Heart left ventricle (tissue), 16 donors: ENCODE results near the gene FNDC3B. TPM values are rescaled to one million over a fixed set of nuclear protein-coding genes. Genes with fewer than 3 reads are reported as not detected.
"Not testable (repeated sequence)": the region's sequence is repeated elsewhere in the genome, so short reads cannot be mapped to it uniquely, and the experiment has no call there.

Experiments used
- ATAC-seq, 4 donors: fragments of 200-7000 bp; cut with Tn5 transposase; one replicate each; pipeline ENCODE4 v1.9.1; 2020 to 2022; ENCODE audit warnings: moderate library complexity in 4 of 4, mild to moderate bottlenecking in 3 of 4, moderate number of reproducible peaks in 1 of 4
- DNase-seq, 5 donors: peaks; one replicate each; pipeline ENCODE4 v3.0.0-alpha.2; 2020
- H3K27ac ChIP-seq, 12 donors: fragments of 200-600 bp; sonication (generic) in 4 of 12; one replicate each; pipeline versions ENCODE4 v1.5.0 to v1.8.0; 2016 to 2022; ENCODE audit warnings: mild to moderate bottlenecking in 2 of 12
- H3K27me3 ChIP-seq, 9 donors: fragments of 200-600 bp; sonication (generic) in 2 of 9; one replicate each; pipeline versions ENCODE4 v1.5.1 to v1.8.0; 2016 to 2022; ENCODE audit warnings: mild to moderate bottlenecking in 3 of 9
- H3K36me3 ChIP-seq, 9 donors: fragments of 200-600 bp; sonication (generic) in 2 of 9; one replicate each; pipeline versions ENCODE4 v1.5.0 to v1.8.0; 2018 to 2022; ENCODE audit warnings: mild to moderate bottlenecking in 2 of 9
- H3K4me1 ChIP-seq, 12 donors: fragments of 200-600 bp; sonication (generic) in 4 of 12; one replicate each; pipeline versions ENCODE4 v1.5.0 to v1.8.0; 2016 to 2022; ENCODE audit warnings: mild to moderate bottlenecking in 3 of 12
- H3K4me3 ChIP-seq, 12 donors: fragments of 200-600 bp; sonication (generic) in 4 of 12; one replicate each; pipeline versions ENCODE4 v1.5.0 to v1.8.0; 2017 to 2022; ENCODE audit warnings: mild to moderate bottlenecking in 9 of 12, moderate library complexity in 4 of 12
- H3K9me3 ChIP-seq, 12 donors: fragments of 200-600 bp; sonication (generic) in 4 of 12; one replicate each; pipeline versions ENCODE4 v1.5.0 to v1.8.0; 2016 to 2022; ENCODE audit warnings: mild to moderate bottlenecking in 1 of 12
- POLR2A ChIP-seq, 2 donors: fragments of 450-650 bp; IDR thresholded peaks; one replicate each; pipeline ENCODE4 v1.6.1; 2017; ENCODE audit warnings: antibody characterized with exemption in 2 of 2, mild to moderate bottlenecking in 2 of 2, moderate library complexity in 2 of 2
- WGBS, 4 donors: extraction: QIAGEN DNeasy Blood & Tissue Kit in 2 of 4; methylation state at CpG; one replicate each; pipeline versions ENCODE4 v1.1.5 to v1.1.7; 2013 to 2018; 5-methylcytosine and 5-hydroxymethylcytosine counted together
- intact Hi-C, 10 donors: fragments of 100-400 bp; cut with DNase I; formaldehyde crosslinking; loops; one replicate each; pipeline versions ENCODE4 v1.11.1 to v1.14.2; 2022
- polyA plus RNA-seq, 2 donors: library from polyadenylated mRNA; stranded (reverse); fragments of 200-250 nt; gene quantifications; one replicate each; pipeline ENCODE4 v1.2.3, GENCODE V29; 2013
- total RNA-seq, 9 donors: library from RNA; depleted of rRNA in 2 of 9; stranded (reverse); fragments of >200 nt in 2 of 9; fragmentation: NEBNext Ultra II Directional in 3 of 9; extraction: Animal tissue kit (Norgen Biotek cat#: 25700) in 3 of 9; gene quantifications; one replicate each; pipeline versions ENCODE4 v1.1.0 to v1.2.4, GENCODE V29; 2016 to 2023
- TF ChIP-seq, protein P1 (sequence below), 12 donors: fragments of 200-600 bp; sonication (generic) in 4 of 12; IDR thresholded peaks; one replicate each; pipeline versions ENCODE4 v1.5.0 to v1.8.0; 2018 to 2022; ENCODE audit warnings: antibody characterized with exemption in 12 of 12, mild to moderate bottlenecking in 5 of 12
- donor health status: ischemic (EF 13 %, LVEDD 7.1; RV severe dilation, severe dysfunction).
- donor health status: healthy with polysubstance abuse.
- donor health status: DM: no; HTN: yes; CAD: no.
- donor health status: DM: no; HTN: no; CAD: no.
- donor health status: ischemic (EF 25% LVEDD 6.9; RV normal size, moderate dysfunction).
- donor health status: ischemic (EF 25% LVEDD 5.7; RV mildly dilated, moderate dysfunction).
- donor health status: healthy.
- donor health status: DM: yes; HTN: yes; CAD: no.
- donor health status: ischemic (EF 35%, LVEDD 5.7; RV mildly dilated, moderate dysfunction).
- donor health status: nonischemic (EF 11% LVEDD 7.7; RV severe dilation, severe dysfunction).
- donor health status: DM: yes; HTN: yes; CAD: no.
- donor health status: PGD.
- donor health status: ischemic (EF 29% LVEDD 5.4; RV normal size, mild dysfunction).
- donor health status: nonischemic (EF 23%, LVEDD 6.1; RV moderate dilation, normal function).

Gene FNDC3B
- total and polyA plus RNA-seq, 11 donors = 9.4 to 113 (median 68.2) TPM

DNA sequence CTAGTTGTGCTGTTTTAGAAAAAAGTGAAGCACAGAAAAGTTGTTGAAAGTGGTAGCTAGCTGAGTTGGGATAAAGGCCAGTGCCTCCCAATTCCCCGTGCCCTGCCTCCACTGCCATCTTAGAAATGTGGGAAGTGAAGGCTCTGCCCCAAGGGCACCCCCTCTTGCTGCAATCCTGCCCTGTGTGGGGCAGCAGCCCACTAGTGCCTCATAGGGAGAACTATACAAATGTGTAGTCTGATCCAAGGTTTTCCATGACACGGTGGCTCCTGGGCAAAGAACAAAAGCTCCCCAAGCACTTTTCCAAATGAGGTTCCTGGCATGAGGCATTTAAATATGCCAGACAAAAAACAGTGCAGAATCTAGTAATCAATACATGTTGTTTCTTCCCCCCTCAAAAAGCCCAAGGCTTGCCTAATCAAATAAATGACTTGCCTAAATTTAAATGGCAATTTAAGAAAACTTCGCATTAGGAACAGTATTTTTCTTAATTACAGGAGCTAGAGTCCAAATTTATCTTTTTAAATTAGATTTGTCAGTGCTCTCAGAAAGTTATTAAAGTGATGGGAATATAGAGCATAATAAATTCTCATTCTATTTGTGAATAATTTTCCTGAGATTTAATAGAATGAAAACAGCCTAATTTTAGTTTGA, 325.1 kb downstream of the FNDC3B start:
- WGBS, 4 donors = 88 to 91% (median 89%) methylated on average over 3 of the region's 3 CpGs
- H3K27ac ChIP-seq = no peak overlapping the region
- peaks cover 0 to 8% (median 0%) of the 10 kb centered on the region in 12 donors for H3K9me3 ChIP-seq
- TF ChIP-seq, protein P1, sequence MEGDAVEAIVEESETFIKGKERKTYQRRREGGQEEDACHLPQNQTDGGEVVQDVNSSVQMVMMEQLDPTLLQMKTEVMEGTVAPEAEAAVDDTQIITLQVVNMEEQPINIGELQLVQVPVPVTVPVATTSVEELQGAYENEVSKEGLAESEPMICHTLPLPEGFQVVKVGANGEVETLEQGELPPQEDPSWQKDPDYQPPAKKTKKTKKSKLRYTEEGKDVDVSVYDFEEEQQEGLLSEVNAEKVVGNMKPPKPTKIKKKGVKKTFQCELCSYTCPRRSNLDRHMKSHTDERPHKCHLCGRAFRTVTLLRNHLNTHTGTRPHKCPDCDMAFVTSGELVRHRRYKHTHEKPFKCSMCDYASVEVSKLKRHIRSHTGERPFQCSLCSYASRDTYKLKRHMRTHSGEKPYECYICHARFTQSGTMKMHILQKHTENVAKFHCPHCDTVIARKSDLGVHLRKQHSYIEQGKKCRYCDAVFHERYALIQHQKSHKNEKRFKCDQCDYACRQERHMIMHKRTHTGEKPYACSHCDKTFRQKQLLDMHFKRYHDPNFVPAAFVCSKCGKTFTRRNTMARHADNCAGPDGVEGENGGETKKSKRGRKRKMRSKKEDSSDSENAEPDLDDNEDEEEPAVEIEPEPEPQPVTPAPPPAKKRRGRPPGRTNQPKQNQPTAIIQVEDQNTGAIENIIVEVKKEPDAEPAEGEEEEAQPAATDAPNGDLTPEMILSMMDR (IDR thresholded peaks at IDR 0.05) = no peak
- TF ChIP-seq POLR2A (IDR thresholded peaks at IDR 0.05) = no peak
- peak in 3 of 4 donors; percentile 32 to 49 (median 37) for ATAC-seq
- peaks cover 0 to 88% (median 70%) of the 10 kb centered on the region in 9 donors for H3K36me3 ChIP-seq
- no peaks in the 10 kb centered on the region for H3K27me3 ChIP-seq
- peaks cover 0 to 24% (median 3%) of the 10 kb centered on the region in 12 donors for H3K4me1 ChIP-seq
- DNase-seq = no peak
- no peak overlapping the region for H3K4me3 ChIP-seq
- intact Hi-C loops = loop anchor here in 3 of 10 donors (5.0 to 10.0 kb wide), 3 partner anchors 108 to 290 kb away; no protein-coding TSS in a partner anchor

DNA sequence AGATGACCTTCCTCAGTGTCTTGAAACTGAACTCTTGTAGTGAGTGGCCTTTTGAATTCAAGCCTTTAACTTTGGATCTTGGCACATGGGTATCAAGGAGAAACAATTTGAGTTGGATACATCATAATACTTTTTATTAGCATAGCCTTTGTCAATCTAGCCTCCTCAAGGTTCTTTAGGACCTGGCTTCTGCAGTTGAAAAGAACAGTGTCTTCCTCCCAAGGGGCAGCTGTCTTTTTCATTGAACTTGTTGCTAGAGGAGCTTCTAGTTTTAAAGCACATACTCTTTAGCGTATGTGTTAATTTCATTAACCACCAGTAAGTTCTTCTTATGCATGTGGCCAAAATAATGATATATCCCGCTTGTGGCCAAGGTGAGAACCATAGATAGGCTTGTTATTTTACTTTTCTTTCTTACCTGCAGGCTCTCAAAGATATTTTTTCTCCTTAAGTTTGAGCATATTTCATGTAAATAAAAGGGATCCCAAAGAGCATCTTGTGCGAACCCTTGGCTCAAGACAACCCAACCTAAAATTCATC, 325.7 kb downstream of the FNDC3B start:
- Histone ChIP-seq H3K27me3 (no peaks in the 10 kb centered on the region), H3K9me3 (peaks cover 0 to 8% (median 0%) of the 10 kb centered on the region in 12 donors), H3K36me3 (peaks cover 0 to 94% (median 67%) of the 10 kb centered on the region in 9 donors), H3K4me3 (no peak overlapping the region), H3K27ac (no peak overlapping the region), H3K4me1 (peaks cover 0 to 24% (median 4%) of the 10 kb centered on the region in 12 donors)
- ATAC-seq = no peak
- intact Hi-C loops = loop anchor here in 2 of 10 donors (10.0 kb wide), 2 partner anchors 110 to 290 kb away; no protein-coding TSS in a partner anchor
- WGBS, 4 donors = 94 to 99% (median 97%) methylated on average over 3 of the region's 3 CpGs
- no peak for DNase-seq
- TF ChIP-seq, protein P1 (IDR thresholded peaks at IDR 0.05) = no peak
- no peak for TF ChIP-seq POLR2A (IDR thresholded peaks at IDR 0.05)

DNA sequence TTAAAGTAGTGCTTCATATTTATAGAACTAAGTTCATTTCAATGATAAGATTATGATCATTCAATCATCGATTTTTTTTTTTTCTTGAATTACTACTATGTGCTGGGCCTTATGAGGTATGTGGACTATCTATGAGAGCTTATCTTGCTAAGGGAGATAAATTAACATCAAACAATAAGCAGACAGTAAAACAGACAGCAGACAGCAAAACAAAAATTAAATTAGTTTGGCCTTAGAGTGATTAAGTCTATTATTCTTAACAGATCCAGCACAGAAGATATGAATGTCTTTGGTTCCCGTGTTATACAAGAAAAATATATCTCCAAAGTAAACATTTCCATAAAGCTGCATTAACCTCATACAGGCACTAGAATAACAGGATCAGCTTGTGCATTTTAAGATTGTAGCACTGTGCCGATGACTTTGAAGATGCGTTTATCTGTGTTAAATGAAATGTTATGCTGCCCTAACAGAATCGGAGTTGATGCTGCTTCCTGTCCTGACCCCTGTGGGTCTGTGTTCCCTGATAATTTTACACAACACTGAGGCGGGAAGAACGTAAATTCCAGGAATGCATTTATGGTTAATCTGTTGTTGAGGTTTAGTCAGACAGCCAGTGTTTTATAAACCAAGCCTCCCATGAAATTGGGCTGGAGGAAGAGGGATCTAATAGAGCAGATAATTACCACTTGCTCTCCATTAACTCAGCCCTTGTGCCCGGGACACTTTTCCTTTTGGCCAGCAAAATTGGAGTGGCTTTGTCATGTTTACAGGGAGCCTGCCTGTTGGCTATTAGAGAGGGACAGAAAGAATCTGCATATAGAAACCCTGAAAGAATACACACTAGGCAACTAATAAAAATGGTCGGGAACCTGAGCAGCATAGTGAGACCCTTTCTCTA, 328.1 kb downstream of the FNDC3B start:
- H3K9me3 ChIP-seq = no peaks in the 10 kb centered on the region
- 63 to 67% (median 64%) methylated on average over 9 of the region's 9 CpGs for WGBS, 4 donors
- ATAC-seq = peak in 2 of 4 donors; percentile 3 to 9
- H3K36me3 ChIP-seq = peaks cover 0 to 94% (median 68%) of the 10 kb centered on the region in 9 donors
- no peaks in the 10 kb centered on the region for H3K27me3 ChIP-seq
- intact Hi-C loops = loop anchor here in 2 of 10 donors (10.0 kb wide), 2 partner anchors 107 to 287 kb away; no protein-coding TSS in a partner anchor
- no peak for DNase-seq
- H3K4me3 ChIP-seq = no peak overlapping the region
- H3K4me1 ChIP-seq = peaks cover 0 to 39% (median 4%) of the 10 kb centered on the region in 12 donors
- no peak for TF ChIP-seq POLR2A (IDR thresholded peaks at IDR 0.05)
- TF ChIP-seq, protein P1 (IDR thresholded peaks at IDR 0.05) = no peak
- peak overlapping the region in 5 of 12 donors; percentile 3 to 60 (median 33) for H3K27ac ChIP-seq

DNA sequence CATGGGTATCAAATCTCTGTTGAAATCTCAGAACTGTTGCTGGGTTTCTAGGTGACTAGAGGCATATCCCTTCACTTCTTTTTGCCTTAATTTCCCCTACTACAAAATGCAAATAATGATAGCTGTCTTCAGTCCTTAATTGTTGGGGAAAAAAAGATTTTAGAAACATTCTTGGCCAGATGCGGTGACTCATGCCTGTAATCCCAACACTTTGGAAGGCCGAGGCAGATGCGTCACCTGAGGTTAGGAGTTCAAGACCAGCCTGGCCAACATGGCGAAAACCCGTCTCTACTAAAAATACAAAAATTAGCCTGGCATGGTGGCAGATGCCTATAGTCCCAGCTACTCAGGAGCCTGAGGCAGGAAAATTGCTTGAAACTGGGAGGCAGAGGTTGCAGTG, 329.2 kb downstream of the FNDC3B start:
- intact Hi-C loops = loop anchor here in 2 of 10 donors (10.0 kb wide), 2 partner anchors 106 to 286 kb away; no protein-coding TSS in a partner anchor
- Histone ChIP-seq H3K36me3 (peaks cover 0 to 94% (median 65%) of the 10 kb centered on the region in 9 donors), H3K27ac (peak overlapping the region in 4 of 12 donors; percentile 31 to 60 (median 36)), H3K4me1 (peaks cover 0 to 39% (median 4%) of the 10 kb centered on the region in 12 donors)
- not testable (repeated sequence) for H3K27me3 ChIP-seq, DNase-seq, H3K9me3 ChIP-seq, ATAC-seq, H3K4me3 ChIP-seq
- WGBS, 4 donors = 93 to 99% (median 97%) methylated on average over 5 of the region's 5 CpGs
